ENCODE results near the gene PRPF19.

DNA sequence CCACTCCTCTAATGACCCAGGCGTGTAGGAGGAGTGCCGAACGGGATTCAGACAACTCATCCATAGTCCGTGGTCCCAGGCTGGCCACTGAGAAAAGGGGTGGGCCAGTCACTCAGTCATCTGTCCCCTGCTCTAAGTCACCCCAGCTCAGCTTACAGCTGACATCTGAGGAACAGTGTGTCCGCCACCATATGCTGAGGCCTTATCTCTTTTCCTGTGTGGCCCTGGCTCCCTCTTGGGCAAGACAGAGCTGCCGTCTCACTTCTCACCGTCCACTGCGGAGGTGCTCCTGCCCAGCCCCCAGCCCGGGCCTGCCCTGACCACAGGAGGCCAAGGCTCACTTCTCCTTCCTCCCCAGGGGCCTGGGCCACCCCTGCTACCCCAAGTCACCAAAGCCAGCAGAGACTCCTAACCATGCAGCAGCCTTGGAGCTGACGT, 57.7 kb downstream of the PRPF19 start:
- TF ChIP-seq, protein P1, sequence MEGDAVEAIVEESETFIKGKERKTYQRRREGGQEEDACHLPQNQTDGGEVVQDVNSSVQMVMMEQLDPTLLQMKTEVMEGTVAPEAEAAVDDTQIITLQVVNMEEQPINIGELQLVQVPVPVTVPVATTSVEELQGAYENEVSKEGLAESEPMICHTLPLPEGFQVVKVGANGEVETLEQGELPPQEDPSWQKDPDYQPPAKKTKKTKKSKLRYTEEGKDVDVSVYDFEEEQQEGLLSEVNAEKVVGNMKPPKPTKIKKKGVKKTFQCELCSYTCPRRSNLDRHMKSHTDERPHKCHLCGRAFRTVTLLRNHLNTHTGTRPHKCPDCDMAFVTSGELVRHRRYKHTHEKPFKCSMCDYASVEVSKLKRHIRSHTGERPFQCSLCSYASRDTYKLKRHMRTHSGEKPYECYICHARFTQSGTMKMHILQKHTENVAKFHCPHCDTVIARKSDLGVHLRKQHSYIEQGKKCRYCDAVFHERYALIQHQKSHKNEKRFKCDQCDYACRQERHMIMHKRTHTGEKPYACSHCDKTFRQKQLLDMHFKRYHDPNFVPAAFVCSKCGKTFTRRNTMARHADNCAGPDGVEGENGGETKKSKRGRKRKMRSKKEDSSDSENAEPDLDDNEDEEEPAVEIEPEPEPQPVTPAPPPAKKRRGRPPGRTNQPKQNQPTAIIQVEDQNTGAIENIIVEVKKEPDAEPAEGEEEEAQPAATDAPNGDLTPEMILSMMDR (conservative IDR thresholded peaks at IDR 0.05; ENCODE audit: low read depth, low read length), result no peak
- no peak for TF ChIP-seq EZH2 (IDR thresholded peaks at IDR 0.05; ENCODE audit: borderline replicate concordance, low read depth, low read length, poor library complexity, severe bottlenecking)

Measured in A673 (cell line).